SIG-M5 treated with dmso at 0.1 percent for 504 hours (cell line): ENCODE measurements around the gene SEC63.

Source experiments
- DNase-seq: peaks from one replicate; lab custom pipeline; 2025; ENCODE audit not compliant: unreplicated experiment; lab: John Stamatoyannopoulos, UW

SEC63 gene

GRCh38 chr6:107822176-107823046, 135.6 kb downstream of the SEC63 start:
- DNase-seq: no peak

GRCh38 chr6:107821591-107821990, 136.4 kb downstream of the SEC63 start:
- DNase-seq: no peak

DNA sequence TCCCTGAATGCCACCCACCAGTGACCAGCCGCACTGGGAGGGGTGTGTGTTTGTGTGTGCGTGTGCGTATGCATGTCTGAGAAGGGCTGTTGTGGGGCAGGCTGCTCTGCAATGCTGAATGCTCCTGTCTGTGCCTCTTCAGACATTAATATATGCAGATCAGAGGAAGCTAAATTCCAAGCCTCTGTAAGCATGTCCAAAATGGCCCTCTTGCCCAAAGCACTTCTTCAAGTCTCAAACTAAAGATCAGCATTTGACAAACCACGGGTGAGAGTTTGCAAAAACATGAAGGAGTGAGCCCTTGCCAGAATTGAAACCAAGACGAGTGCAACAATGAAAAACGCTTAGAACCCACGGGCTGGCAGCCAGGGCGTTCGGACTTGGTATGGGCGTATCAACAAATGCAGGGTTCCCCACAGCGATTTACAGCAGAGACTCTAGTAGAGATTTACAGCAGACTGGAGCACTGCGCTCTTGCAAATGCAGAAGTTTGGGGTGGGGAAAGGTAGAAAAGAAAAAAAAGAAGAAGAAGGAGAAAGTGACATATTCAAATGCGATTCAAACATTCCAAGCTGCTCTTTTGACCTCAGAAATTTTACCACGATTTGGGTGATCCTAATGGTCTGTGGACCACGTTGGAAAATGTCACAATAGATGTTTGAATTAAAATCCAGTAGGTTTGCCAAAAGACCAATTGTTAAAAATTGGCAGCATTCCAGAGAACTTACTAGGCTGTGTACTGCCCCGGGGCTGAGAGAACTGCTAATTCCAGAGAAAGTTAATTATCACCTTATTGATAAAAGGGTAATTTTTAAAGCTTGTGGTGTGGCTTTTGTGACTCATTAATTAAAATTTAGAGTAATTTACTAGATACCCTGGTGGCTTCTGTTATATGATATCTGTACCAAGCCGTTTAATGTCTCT, 137.4 kb downstream of the SEC63 start:
- peak; percentile 28 for DNase-seq

- DNase-seq: no peak
Observed at GRCh38 chr6:107819964-107820337, 138.1 kb downstream of the SEC63 start.

- no peak for DNase-seq
Observed at GRCh38 chr6:107819217-107819616, 138.8 kb downstream of the SEC63 start.

DNA sequence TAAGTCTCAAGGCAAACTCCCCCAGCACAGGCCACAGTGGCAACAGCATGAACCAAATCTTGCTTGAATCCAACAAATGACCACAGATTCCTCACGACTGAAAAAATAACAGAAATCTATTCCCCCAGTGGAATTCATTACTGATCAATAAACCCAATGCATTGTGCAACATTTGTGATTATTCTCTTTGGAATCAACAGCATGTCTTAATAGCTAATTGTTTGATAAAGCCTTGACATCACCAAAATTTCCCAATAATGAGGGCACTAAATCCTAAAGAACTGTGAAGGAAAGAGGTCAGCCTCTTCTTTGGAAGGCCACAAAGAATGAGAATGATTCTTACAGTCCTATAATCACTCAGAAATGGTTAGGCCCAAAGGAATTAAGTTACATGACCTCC, 139.7 kb downstream of the SEC63 start:
- DNase-seq: no peak

DNA sequence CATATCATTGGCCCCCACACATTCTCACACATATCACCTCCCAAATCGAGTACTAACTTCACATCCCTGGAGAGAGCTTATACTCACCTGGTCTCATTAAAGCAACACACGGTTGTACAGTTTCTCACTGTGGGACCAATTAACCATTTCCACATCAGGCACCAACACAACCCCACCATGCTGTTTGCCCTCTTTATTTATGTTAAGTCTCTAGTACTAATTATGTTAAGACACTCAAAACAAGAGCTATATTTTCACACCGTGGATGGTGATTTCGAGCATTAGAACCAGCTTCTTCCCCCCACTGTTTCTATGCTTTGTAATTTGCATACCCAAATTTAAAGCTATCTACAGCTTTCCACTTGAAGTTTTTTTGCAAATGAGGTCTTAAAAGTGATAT, 140.2 kb downstream of the SEC63 start:
- DNase-seq: no peak
